ENCODE measurements around the gene INA.

The INA gene

DNA sequence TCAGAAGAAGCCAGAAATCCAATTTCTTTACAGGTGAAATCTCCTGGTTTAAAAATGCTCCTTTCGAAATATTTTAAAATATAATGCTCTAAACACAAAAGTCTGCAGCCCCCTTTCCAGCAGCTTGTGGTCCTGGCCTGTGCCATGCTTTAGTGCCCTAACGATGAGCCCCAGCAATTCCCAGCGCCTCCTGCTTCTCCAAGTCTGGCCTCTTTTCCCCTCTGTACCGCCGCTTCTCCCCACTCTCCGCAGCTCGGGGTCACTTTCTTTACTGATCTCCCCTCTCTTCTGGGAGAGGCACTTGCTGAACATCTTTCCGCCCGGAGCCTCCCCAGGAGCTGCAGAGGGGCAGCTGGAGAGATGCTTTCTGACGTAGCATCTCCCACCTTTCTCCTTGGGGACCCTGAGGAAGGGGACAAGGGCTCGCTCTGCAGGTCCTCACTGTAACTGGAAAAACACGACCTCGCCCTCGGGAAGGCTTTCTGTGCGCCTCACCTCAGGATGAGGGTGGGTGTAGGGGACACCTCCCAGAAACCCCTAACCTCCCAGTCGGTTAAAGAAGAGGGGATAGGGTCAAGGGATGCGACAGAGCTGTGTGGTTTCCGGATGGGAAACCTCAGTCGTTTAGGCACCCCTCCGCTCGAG lies 565 bp upstream of the INA start:
- DNase-seq: no peak

DNA sequence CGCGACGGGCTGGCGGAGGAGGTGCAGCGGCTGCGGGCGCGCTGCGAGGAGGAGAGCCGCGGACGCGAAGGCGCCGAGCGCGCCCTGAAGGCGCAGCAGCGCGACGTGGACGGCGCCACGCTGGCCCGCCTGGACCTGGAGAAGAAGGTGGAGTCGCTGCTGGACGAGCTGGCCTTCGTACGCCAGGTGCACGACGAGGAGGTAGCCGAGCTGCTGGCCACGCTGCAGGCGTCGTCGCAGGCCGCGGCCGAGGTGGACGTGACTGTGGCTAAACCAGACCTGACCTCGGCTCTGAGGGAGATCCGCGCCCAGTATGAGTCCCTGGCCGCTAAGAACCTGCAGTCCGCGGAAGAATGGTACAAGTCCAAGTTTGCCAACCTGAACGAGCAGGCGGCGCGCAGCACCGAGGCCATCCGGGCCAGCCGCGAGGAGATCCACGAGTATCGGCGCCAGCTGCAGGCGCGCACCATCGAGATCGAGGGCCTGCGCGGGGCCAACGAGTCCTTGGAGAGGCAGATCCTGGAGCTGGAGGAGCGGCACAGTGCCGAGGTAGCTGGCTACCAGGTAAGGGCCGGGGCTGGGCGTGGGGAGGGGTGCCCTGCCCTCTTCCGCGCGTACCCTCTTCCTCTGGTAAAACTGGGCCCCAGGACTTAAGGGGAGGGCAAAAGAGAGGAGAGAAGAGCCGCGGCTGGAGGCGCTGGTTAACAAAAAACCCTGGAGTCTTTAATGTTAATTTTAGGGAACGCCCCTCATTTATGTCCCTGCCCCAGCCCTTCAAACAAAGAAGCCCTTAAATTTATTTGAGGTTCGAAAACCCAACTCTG lies 987 bp downstream of the INA start:
- DNase-seq: no peak

DNA sequence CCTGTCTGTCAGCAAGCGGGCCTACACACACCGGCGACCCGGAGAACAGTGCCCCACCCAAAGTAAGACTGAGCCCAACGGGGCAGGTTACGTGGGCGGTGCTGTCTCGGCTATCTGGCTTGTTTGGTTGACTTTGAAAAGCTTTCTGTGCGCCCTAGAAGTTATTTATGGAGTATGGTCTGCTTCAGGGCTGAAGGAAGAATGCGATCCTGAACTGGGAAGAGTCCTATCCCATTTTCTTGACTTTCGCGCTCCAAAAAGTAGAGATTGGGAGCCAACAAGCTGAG lies 1.5 kb downstream of the INA start:
- DNase-seq: no peak

DNA sequence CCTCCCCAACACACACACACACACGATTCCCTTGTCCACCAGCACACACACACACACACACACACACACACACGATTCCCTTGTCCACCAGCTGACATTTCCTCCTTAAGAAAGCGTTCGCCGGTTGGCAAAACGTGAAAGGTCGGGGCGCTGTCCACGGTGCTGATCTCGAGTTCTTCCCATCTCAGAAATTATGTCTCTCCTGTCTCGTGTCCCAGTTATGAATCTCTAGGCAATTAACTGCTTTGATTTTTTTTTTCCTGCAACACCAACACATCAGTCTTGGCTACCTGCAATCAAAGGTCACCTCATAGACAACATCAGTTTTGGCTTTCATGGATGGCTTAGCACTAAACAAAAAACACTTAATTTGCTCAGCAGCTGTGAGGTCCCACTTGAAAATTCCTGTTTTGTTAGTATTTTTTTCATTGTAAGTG lies 1.9 kb downstream of the INA start:
- peak; percentile 38 for DNase-seq

DNA sequence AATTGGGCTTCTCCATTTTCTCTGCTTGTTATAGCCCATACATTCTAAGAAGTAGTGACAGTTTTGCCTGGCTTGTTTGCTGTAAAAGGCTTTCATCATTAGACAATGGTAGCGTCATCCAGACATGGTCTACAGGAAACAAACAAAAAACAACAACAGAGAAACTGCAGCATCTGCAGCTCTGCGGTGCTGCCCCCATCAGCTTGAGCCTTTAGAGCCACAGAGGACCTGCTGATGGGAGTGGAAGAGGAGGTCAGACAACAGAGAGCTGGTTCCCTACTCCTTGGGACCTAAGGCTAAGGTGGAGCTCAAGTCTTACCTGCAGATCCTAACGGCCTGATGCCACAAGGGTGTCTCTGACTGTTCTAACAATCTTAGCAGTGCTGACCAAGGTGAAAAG lies 3.1 kb downstream of the INA start:
- no peak for DNase-seq

DNA sequence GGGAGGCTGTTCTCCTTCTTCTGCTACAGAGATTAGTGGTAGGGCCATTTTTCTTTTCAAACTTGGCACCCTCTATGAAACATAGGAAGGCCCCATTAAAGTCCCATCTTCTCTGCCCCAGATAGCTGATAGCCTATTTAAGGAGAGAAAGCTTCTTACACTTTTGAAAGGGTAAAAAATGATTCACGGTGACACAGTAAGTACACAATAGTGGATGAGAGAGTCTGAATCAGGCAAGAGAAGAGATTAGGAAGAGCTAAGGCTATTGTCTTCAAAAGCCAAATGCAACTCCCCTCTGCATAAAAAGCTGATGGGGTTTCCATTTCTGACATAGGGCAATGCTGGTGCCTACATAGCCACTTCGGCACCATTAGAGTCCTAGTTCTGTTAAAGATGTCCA lies 3.6 kb downstream of the INA start:
- DNase-seq: no peak

DNA sequence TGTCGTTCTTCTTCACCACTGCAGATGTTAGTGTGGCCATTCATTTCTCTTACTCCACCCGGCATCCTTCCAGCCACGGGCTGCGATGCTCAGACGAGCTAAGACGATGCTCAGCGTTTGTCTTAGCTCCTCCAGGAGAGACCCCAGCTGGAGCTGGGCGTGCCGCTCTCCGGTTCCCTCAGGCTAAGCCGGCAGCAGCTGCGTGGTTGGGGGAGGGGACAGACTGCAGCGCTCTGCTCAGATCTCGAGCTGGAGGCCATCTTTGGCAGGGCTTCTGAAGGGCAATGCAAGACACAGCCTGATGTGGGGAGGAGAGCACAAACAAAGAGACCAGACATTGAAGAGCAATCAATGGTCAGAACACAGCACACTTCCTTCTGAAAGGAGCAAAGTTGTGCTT lies 4.8 kb downstream of the INA start:
- no peak for DNase-seq

DNA sequence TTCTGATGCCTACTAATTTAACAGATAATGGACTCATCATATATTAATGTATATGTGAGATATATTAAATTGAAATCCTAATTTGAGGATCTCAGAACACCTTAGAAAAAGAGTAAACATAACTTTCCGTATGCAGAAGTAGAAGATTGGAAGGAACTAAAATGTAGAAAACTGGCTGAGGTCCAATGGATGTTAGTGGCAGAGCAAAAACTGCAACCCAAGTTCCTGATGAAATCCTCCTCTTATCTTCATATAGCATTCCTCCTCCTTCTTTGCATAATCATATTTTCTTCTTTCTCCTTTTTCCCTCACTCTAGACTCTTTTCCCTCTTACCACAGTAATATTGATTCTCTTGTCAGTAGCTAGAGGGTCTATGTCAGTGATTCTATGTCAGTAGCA lies 6.0 kb downstream of the INA start:
- no peak for DNase-seq

DNA sequence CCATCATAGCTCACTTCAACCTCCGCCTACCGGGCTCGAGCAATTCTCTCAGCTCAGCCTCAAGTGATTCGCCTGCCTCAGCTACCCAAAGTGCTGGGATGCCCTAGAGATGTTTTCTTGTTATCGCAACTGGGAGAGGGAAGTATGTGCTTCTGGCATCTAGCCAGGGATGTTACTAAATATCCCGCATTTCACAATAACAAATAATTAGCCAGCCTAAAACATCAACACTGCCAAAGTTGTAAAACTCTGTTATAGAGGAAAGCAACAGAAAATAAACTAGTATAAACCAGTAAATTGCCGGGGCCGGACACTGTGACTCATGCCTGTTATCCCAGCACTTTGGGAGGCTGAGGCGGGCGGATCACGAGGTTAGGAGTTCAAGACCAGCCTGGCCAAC lies 7.2 kb downstream of the INA start:
- DNase-seq: peak; percentile 33

DNA sequence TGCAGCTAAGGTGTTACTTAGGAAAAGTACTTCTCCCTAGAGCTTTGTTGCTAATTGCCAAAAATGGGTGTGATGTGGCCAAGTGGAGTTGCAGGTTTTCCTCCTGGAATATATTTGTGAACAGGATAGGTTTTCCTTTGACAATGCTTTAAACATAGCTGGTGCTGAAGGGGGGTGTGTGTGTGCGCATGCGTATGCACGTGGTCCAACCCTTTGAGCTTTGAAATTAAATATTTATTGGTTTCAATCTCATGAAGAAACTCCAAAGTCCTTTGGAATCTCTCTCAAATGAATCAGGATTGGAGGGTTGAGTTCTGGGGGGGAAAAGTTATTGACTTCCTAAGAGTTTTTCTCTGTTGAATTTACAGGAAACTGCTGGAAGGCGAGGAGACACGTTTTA lies 11.1 kb downstream of the INA start:
- no peak for DNase-seq

DNA sequence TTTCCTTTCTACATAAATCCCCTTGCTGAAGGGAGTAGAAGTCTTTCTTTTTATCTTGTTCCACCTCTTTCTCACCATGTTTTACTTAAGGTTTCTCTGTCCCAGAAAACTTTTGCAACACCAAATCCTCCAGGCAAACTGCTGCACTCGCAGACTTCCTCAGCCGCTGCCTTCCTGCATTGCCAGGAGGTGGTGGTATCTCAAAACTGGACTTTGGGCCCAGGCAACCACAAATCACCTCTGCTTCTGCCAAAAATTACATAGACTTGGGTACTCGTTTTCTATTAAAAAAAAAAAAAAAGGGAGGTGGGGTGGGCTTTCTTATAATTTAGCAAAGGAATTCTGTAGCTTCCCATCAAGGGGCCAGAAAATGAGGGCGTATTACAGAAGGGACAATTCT lies 14.7 kb downstream of the INA start:
- DNase-seq: no peak

DNA sequence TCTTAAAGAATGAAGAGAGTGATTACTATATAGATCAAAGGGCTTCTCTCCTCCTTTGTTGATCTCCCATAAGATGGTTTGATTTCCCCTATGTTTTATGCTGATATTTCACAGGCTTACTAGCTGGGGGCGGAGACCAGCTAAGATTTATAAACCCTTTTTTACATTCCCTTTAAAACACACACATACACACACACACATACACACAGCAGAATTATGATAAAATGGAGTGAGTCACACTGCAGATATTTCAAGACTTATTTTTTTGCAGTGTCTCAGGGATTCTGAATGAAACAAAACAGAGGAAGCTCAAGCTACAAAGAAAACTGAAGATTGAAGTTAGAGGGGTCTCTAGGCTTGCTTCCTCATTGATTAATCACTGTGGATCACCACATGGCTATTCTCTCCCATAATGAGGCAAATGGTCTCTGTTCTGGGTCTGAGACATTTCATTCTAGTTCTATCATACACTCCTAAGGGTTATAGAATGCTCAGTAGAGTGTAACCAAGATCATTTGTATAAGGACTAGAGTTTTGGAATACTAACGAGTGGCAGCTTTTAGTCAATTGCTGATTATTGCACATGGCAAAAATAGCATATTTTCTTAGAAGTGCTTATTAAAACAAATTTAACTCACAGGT lies 18.6 kb downstream of the INA start:
- DNase-seq: peak; percentile 75

DNA sequence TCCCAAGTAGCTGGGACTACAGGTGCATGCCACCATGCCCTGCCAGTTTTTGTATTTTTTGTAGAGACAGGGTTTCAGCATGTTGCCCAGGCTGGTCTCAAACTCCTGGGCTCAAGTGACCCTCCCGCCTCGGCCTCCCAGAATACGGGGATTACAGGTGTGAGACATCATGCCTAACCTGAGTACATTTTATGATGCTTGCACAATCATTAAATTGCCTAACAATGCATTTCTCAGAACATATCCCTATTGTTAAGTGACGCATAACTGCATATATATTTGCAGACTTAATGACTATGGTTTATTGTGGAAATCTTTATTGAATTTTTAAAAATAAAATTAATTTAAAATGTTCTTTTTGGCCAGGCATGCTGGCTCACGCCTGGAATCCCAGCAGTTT lies 30.7 kb downstream of the INA start:
- DNase-seq: no peak

DNA sequence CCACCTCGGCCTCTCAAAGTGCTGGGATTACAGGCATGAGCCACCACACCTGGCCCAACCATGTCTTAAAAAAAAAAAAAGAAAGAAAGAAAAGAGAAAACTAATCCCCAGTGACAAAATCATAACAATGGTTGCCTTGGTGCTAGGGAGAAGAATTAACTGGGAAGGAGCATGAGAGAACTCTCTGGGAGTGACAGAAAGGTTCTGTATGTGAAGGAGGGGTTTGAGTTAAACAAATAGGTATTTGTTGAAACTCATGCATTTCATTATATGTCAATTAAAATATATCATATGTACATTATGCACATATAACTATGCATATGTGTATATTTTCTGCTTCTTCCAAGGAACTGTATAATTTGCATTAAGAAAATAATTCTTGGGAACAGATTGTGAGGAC lies 33.3 kb downstream of the INA start:
- no peak for DNase-seq

DNA sequence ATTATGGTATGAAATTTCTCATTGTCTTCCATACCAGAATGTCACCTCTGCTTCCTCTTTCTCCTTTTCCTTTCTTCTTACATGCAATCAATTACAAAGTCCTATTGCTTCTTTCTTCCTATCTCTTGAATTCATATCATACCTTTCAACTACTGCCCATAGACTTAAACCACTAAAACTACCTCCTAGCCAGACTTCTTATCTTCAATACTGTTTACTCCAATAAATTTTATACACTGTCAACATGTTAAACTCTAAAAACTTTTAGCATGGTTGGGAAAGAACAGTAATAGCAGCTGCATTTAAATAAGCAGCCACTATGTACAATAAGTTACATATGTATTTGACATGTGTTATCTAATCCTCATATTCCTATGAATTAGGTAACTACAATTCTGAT lies 39.1 kb downstream of the INA start:
- no peak for DNase-seq

DNA sequence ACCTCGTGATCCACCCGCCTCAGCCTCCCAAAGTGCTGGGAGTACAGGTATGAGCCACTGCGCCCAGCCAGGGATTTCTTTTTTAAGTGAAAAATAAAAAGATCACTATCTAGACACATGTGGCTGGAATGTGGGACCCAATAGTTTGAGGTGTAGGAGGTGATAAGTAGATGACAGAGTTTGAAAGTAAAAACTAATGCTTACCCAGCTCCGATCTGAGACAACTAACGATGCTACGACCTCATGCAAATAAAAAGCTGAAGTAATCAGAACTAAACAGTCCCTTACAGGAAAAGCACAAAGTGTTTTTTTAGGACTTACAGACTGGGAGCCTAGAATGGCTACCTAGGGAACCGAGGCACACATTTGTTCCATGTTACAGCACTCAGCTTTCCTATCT lies 51.0 kb downstream of the INA start:
- DNase-seq: no peak

DNA sequence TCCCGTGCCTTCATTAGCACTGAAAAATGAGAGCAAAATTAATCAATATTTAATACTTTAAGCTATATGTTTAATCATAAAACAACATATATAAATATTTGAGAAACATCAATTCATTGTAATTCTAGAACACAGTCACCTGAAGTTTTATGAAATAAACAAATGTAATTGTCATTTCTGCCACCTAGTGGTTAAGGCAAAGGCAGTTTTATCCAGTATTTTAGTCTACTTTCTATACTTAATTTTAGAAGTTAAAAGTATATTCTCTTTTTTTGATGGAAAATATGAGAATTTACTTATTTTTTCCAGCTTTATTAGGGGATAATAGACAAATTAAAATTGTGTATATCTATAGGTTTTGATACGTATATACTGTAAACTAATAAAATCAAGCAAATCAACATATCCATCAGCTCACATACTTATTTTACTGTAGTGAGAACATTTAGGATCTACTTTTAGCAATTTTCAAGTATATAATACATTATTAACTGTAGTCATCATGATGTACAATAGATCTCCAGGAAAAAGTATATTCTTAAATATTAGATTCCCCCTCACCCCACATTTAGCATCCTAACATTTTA lies 57.1 kb downstream of the INA start:
- peak; percentile 8 for DNase-seq

DNA sequence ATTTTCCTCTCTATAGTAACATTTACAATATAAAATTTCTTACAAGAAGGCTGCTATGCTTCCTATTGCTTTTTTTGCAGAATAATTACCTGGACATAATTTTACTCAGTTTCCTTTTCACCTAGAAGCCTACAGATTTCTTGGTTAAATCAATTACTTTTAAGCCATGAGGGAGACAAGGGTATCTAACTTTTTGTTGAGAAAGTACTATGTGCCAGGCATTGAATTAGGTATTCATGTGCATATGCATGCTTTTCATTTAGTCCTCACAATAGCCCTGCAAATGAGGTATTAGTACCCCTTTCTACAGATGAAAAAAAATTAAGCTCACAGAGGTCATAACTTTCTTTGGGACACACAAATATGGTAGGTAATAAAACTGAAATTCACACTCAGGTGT lies 57.6 kb downstream of the INA start:
- DNase-seq: no peak

DNA sequence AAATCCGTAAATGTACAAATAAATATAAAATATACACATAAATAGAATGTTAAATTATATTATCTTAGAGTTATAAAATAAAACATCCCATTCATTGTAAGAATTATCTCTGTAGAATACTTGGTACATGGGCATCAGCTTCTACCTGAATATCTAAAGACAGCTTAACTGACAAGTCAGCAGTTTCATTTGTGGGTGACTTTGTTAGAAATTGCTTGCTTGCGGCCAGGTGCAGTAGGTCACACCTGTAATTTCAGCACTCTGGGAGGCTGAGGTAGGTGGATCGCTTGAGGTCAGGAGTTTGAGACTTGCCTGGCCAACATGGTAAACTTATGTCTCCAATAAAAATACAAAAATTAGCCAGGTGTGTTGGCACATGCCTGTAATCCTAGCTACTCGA lies 59.4 kb downstream of the INA start:
- no peak for DNase-seq
